PC-9 (cell line): ENCODE data around the gene BRD4.

Experiments
- EZH2 ChIP-seq: fragments of 200-600 bp; sonication (generic); IDR thresholded peaks from 2 replicates; pipeline ENCODE4 v1.8.0; 2017; ENCODE audit warnings: antibody characterized with exemption, low read depth
- TF ChIP-seq, protein P1 (sequence below): fragments of 200-600 bp; sonication (generic); conservative IDR thresholded peaks from 2 replicates; pipeline ENCODE4 v1.6.1; 2017; ENCODE audit warnings: mixed run types, antibody characterized with exemption, mild to moderate bottlenecking, moderate library complexity

DNA sequence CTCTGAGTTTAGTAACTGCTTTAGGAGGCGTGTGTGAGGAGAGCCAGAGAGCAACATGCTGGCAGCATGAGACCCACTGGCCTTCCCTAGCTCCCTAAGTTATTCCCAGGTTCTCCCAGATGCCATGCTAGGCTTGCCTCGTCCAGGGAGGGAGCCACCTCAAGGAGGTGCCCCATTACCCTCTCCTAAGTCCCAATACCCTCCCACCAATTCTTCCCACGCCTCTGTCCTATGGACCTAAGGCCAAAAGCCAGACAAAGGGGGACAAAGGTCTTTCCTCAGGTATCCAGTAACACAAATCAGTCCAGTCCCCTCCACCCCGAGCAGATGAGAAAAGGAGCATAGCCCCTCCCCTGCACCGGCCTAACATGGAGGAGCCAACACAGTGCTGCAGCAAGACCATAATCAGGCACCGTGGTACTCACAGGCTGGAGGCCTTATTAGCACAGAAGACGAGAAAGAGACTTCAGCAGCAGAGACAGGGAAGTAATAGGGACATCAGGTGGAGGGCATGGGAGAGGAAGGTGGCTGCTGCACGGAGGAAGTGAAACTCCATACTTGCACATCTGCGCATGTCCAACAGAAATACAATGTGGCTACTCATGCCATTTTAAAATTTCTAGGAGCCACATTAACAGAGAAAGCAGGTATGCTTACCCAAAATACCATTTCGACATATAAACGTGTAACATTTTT, 46.3 kb downstream of the BRD4 start:
- TF ChIP-seq, protein P1, sequence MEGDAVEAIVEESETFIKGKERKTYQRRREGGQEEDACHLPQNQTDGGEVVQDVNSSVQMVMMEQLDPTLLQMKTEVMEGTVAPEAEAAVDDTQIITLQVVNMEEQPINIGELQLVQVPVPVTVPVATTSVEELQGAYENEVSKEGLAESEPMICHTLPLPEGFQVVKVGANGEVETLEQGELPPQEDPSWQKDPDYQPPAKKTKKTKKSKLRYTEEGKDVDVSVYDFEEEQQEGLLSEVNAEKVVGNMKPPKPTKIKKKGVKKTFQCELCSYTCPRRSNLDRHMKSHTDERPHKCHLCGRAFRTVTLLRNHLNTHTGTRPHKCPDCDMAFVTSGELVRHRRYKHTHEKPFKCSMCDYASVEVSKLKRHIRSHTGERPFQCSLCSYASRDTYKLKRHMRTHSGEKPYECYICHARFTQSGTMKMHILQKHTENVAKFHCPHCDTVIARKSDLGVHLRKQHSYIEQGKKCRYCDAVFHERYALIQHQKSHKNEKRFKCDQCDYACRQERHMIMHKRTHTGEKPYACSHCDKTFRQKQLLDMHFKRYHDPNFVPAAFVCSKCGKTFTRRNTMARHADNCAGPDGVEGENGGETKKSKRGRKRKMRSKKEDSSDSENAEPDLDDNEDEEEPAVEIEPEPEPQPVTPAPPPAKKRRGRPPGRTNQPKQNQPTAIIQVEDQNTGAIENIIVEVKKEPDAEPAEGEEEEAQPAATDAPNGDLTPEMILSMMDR = no peak
- no peak for TF ChIP-seq EZH2
